Psoas muscle (tissue), 8 donors: ENCODE measurements around the gene ACE. TPM values are rescaled to one million over a fixed set of nuclear protein-coding genes. Genes with fewer than 3 reads are reported as not detected.

ENCODE experiments used
- ATAC-seq, 4 donors: fragments of 200-7000 bp; cut with Tn5 transposase; one replicate each; pipeline ENCODE4 v1.9.1; 2020; ENCODE audit warnings: moderate library complexity in 3 of 4, mild to moderate bottlenecking in 2 of 4
- DNase-seq, 2 donors: peaks; one replicate each; pipeline ENCODE4 v3.0.0-alpha.2; 2020
- H3K27ac ChIP-seq: fragments of 200-600 bp; one replicate; pipeline ENCODE4 v1.8.0; 2022
- H3K27me3 ChIP-seq, 3 donors: fragments of 200-600 bp in 1 of 3; one replicate each; pipeline versions ENCODE4 v1.6.1 to v1.8.0; 2013 to 2022; ENCODE audit warnings: low read length in 2 of 3, mild to moderate bottlenecking in 2 of 3, moderate library complexity in 1 of 3; ENCODE audit not compliant: insufficient read depth in 3 of 3
- H3K36me3 ChIP-seq, 2 donors: fragments of 200-600 bp in 1 of 2; one replicate each; pipeline versions ENCODE4 v1.6.1 to v1.8.0; 2013 to 2022; ENCODE audit warnings: low read depth in 1 of 2, mild to moderate bottlenecking in 1 of 2, moderate library complexity in 1 of 2; ENCODE audit not compliant: insufficient read depth in 1 of 2
- H3K4me1 ChIP-seq: fragments of 200-600 bp; one replicate; pipeline ENCODE4 v1.8.0; 2022
- H3K4me3 ChIP-seq: fragments of 200-600 bp; one replicate; pipeline ENCODE4 v1.8.0; 2022; ENCODE audit warnings: mild to moderate bottlenecking
- H3K9me3 ChIP-seq: fragments of 200-600 bp; one replicate; pipeline ENCODE4 v1.8.0; 2022
- WGBS, 3 donors: extraction: QIAGEN DNeasy Blood & Tissue Kit; methylation state at CpG; one replicate each; pipeline versions ENCODE4 v1.1.6 to v1.1.7; 2013; 5-methylcytosine and 5-hydroxymethylcytosine counted together
- intact Hi-C, 2 donors: fragments of 100-400 bp; cut with DNase I; formaldehyde crosslinking; loops; one replicate each; pipeline versions ENCODE4 v1.11.0 to v1.14.2; 2022
- polyA plus RNA-seq, 3 donors: library from polyadenylated mRNA; stranded (reverse); fragments of 200-250 nt; gene quantifications; one replicate each; pipeline ENCODE4 v1.2.3, GENCODE V29; 2013
- total RNA-seq, 4 donors: library from RNA; stranded (reverse); fragmentation: NEBNext Ultra II Directional in 2 of 4; extraction: Animal tissue kit (Norgen Biotek cat#: 25700) in 2 of 4; gene quantifications; one replicate each; pipeline versions ENCODE4 v1.2.1 to v1.2.4, GENCODE V29; 2021 to 2023
- TF ChIP-seq, protein P1 (sequence below): fragments of 200-600 bp; IDR thresholded peaks from one replicate; pipeline ENCODE4 v1.8.0; 2022; ENCODE audit warnings: antibody characterized with exemption
- donor health status: healthy with polysubstance abuse.
- donor health status: DM: no; HTN: no; CAD: no; lungs with moderate emphysema.
- donor health status: Bipolar disorder and iron deficiency.
- donor health status: healthy.
- donor health status: DM: yes; HTN: yes; CAD: no.
- donor health status: DM: no; HTN: no; CAD: no.
- donor health status: DM: no; HTN: no; CAD: no.
- donor health status: DM: yes; HTN: yes; CAD: no.

Gene ACE
- total and polyA plus RNA-seq, 7 donors = 0.82 to 12.5 (median 2.0) TPM

DNA sequence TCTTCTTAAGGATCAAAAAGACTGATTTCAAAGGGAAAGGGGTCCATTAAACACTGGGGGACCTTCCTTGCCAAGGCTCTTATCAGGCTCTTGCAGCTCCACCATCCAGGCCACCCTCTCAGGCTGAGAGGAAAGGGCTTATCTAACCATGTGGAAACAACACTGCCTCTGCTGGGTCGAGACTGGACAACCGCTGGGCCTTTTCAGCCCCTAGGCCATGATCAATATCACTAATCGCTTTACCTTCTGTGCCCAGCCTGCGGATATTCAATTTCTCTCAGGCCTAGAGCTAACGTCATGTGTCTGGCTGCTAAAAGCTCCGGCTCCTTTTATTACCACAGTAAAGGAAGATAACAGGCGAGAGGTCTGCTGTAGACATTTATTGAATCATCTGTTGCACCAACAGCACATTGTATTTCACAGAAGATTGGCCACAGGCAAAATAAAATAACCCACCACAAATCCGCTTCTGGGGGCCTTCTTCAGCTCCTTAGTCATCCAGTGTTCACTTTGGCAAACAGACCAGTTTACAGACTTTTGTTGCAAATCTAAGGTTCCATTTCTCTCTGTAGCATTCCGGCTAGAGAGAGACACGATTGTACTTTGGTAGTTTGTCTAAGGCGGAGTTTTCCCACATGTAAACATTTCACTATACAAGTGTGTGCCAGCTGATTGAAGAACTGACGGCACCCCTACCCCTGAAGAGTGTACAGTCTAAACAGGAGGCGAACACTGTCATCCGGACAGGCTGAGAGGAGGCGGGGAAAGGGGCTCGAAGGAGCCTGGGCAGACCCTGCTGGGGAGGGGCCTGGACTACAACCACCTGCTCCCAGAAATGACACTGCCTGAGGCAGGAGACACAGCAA is 44.7 kb upstream of the ACE start:
- no peaks in the 10 kb centered on the region for H3K27me3 ChIP-seq
- no peaks in the 10 kb centered on the region for H3K36me3 ChIP-seq
- no peaks in the 10 kb centered on the region for H3K9me3 ChIP-seq
- 81 to 85% (median 83%) methylated on average over 16 of the region's 16 CpGs for WGBS, 3 donors
- intact Hi-C loops = no loop called here
- H3K4me3 ChIP-seq = no peak overlapping the region
- no peak for DNase-seq
- no peak overlapping the region for H3K27ac ChIP-seq
- ATAC-seq = no peak
- TF ChIP-seq, protein P1, sequence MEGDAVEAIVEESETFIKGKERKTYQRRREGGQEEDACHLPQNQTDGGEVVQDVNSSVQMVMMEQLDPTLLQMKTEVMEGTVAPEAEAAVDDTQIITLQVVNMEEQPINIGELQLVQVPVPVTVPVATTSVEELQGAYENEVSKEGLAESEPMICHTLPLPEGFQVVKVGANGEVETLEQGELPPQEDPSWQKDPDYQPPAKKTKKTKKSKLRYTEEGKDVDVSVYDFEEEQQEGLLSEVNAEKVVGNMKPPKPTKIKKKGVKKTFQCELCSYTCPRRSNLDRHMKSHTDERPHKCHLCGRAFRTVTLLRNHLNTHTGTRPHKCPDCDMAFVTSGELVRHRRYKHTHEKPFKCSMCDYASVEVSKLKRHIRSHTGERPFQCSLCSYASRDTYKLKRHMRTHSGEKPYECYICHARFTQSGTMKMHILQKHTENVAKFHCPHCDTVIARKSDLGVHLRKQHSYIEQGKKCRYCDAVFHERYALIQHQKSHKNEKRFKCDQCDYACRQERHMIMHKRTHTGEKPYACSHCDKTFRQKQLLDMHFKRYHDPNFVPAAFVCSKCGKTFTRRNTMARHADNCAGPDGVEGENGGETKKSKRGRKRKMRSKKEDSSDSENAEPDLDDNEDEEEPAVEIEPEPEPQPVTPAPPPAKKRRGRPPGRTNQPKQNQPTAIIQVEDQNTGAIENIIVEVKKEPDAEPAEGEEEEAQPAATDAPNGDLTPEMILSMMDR = no peak
- peaks cover 11% of the 10 kb centered on the region for H3K4me1 ChIP-seq

DNA sequence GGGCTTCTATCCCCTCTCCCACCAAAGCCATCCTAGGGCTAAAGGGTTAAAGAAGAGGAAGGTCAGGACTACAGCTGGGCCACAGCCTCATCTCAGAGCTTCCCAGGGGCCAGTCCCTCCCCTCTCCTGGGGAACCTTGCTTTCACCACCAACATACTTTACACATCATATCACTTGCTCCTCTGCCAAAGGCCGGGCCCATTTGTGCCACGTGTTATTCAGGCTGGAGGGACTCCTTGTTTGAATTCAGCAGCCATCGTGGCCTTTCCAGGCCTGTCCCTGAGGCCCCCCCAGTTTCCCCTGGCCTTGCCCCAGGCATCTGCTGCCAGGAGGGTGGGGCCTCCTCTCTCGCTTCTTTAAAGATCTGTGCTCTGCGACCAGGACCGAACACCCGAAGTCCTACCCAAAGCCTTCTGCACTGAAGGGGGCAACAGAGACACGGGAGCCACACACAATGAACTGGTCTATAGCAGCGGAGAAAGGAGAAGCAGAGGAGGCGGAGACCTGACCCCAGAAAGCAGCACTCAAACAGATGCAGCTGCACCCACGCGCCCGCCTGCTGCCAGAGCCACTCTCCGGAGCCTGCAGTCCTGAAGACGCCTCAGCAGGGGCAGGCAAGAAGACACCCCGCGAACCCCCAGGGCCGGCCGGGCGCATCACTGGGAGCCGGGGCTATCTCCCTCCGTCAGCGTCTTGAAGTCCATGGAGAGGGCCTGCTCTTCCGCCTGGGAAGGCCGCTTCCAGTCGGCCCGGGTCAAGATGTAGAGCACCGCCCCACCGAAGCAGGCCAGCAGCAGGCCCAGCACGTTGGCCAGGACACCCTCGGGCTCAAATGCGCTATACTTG is 42.9 kb upstream of the ACE start:
- H3K4me3 ChIP-seq = no peak overlapping the region
- H3K27ac ChIP-seq = peak overlapping the region; percentile 36
- ATAC-seq (peak; percentile 39 to 78 (median 74)), DNase-seq (peak; percentile 87 to 91)
- H3K27me3 ChIP-seq = peaks cover 0 to under 1% (median 0%) of the 10 kb centered on the region in 3 donors
- 52 to 58% (median 58%) methylated on average over 30 to 32 of the region's 32 CpGs for WGBS, 3 donors
- TF ChIP-seq, protein P1 = no peak
- no peaks in the 10 kb centered on the region for H3K36me3 ChIP-seq
- peaks cover 11% of the 10 kb centered on the region for H3K4me1 ChIP-seq
- intact Hi-C loops = no loop called here
- H3K9me3 ChIP-seq = no peaks in the 10 kb centered on the region

DNA sequence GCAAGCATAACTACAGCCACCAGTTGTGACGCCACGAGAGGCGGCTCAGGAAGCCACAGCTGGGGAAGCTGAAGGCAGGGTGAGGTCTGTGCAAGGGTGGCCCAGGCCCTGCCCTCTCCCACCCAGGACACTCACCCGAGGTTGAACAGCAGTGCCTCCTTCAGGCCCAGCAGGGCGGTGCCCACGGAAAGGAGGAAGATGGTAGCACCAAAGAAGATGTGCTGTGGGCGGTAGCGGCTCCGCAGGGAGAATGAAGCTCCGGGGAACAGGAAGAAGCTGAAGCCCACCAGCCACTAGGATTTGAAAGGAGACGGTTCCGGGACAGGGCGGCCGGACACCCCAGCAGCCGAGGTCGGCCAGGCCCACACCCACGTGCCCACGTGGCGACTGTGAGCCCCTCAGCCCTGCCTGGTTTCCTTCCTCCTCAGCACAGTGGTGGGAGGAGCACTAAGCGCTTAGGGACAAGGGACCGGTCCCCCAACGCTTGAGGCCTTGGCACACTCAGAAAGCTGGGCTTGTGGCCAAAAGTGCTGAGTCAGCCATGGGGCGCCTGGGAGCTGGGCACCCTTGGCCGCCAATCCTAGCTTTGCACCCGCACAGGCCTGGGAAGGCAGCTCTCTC is 41.8 kb upstream of the ACE start:
- TF ChIP-seq, protein P1 = no peak
- Histone ChIP-seq H3K4me3 (no peak overlapping the region), H3K4me1 (peaks cover 11% of the 10 kb centered on the region)

DNA sequence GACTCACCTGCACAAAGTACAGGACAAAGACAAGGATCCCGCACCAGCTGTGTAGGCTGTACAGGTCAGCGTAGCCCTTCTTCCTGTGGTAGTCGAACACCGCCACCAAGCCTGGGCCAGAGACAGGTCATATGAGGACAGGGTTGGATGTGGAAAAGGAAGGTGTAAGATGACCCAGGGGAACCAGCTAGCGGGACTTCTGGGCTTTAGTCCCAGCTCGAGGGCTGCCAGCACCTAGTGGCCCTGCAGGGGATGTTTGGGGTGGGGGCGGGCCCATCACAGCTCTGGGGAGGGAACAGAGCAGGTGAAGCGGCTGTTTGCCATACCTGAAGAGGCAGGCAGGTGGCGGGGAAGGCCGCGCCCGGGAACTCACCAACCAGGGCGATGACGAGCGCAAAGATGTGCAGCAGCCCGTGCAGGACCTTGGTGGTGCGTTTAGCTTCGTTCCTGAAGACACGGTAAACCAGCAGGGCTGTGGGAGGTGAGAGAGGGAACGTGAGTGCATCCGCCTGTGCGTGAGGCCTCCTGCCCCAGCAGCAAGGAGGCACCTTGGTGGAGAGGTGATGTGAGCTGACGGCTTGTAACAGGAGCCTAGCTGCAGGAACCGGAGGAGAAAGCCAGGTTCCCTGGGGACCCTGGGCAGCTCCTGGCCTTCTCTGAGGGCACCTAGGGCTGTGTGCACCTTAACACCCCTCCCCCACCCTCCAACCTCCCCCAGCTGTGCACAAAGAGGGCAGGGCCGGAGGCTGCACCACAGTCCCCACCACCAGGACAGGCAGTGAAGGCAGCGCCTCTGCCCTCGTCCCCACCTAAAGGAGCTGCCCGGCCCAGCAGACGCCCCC is 41.0 kb upstream of the ACE start:
- Histone ChIP-seq H3K27me3 (peaks cover 0 to 8% (median 2%) of the 10 kb centered on the region in 3 donors), H3K4me1 (peaks cover 11% of the 10 kb centered on the region), H3K4me3 (no peak overlapping the region), H3K27ac (no peak overlapping the region), H3K36me3 (no peaks in the 10 kb centered on the region), H3K9me3 (no peaks in the 10 kb centered on the region)
- intact Hi-C loops = loop anchor here in 1 of 2 donors (2.0 kb wide), 1 partner anchor 23 kb away; no protein-coding TSS in a partner anchor
- ATAC-seq = peak; percentile 2 to 53 (median 20)
- TF ChIP-seq, protein P1 = no peak
- WGBS, 3 donors = 62 to 74% (median 72%) methylated on average over 29 of the region's 29 CpGs
- DNase-seq = no peak

More for the DNA sequence above, 41.8 kb upstream of the ACE start:
- Histone ChIP-seq H3K36me3 (no peaks in the 10 kb centered on the region), H3K27me3 (peaks cover 0 to 8% (median 0%) of the 10 kb centered on the region in 3 donors), H3K27ac (no peak overlapping the region), H3K9me3 (no peaks in the 10 kb centered on the region)
- 58 to 67% (median 59%) methylated on average over 22 to 25 of the region's 25 CpGs for WGBS, 3 donors
- intact Hi-C loops = no loop called here
- DNase-seq (peak; percentile 70 to 76), ATAC-seq (peak; percentile 34 to 62 (median 48))
